GM12864 (cell line): ENCODE results near the gene ASCC2.

Experiments
- DNase-seq: peaks from one replicate; pipeline ENCODE4 v3.0.0-alpha.2; 2011; ENCODE audit warnings: low read depth
- H3K4me3 ChIP-seq: 2 replicates; pipeline ENCODE4 v1.5.1; 2011; ENCODE audit warnings: mild to moderate bottlenecking, low read depth, low read length, control low read depth
- TF ChIP-seq, protein P1 (sequence below): IDR thresholded peaks from 2 replicates; pipeline ENCODE4 v1.5.1; 2011; ENCODE audit warnings: low read depth, mild to moderate bottlenecking, moderate library complexity, low read length, control low read depth, inconsistent platforms; ENCODE audit errors: missing control alignments

The ASCC2 gene

DNA sequence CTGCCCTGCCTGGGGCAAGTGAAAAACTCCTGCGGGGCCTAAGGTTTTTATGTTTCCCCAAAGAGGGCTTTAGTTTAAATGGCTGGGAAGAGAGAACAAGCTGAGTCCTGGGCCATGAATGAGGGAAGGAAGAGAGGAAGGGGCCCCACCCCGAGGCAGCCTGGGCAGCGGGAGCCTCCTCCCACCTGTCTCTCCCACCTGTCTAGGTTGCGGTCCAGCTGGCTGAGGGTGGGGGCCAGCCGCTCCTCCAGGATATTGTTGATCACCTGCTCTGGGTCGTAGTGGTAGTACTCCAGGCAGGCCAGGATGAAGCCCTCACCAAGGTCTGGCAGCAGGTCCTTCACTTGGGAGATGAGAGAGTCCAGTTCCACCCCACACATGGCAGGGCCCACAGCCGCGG, 36.3 kb downstream of the ASCC2 start:
- TF ChIP-seq, protein P1, sequence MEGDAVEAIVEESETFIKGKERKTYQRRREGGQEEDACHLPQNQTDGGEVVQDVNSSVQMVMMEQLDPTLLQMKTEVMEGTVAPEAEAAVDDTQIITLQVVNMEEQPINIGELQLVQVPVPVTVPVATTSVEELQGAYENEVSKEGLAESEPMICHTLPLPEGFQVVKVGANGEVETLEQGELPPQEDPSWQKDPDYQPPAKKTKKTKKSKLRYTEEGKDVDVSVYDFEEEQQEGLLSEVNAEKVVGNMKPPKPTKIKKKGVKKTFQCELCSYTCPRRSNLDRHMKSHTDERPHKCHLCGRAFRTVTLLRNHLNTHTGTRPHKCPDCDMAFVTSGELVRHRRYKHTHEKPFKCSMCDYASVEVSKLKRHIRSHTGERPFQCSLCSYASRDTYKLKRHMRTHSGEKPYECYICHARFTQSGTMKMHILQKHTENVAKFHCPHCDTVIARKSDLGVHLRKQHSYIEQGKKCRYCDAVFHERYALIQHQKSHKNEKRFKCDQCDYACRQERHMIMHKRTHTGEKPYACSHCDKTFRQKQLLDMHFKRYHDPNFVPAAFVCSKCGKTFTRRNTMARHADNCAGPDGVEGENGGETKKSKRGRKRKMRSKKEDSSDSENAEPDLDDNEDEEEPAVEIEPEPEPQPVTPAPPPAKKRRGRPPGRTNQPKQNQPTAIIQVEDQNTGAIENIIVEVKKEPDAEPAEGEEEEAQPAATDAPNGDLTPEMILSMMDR = no peak
- DNase-seq = no peak
- H3K4me3 ChIP-seq = no peak overlapping the region

DNA sequence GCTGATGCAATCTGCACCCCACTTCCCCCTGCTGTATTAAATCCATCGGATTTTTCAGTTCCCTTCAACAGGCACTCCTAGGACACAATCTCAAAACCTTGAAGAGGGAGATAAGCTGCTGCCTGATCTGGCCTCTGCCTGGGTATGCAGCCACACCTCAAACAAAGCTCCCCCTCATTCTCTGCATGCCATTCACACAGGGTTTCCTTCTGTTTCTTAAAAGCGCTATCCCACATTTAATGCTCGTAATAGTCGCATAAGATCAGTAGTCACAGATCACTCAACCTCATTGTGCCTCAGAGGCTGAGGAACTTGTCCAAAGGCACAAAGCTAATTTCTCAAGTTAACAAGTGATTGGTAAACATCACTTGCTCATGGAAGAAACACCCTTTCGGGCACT, 36.9 kb downstream of the ASCC2 start:
- DNase-seq = no peak
- TF ChIP-seq, protein P1 = no peak
- H3K4me3 ChIP-seq = no peak overlapping the region

DNA sequence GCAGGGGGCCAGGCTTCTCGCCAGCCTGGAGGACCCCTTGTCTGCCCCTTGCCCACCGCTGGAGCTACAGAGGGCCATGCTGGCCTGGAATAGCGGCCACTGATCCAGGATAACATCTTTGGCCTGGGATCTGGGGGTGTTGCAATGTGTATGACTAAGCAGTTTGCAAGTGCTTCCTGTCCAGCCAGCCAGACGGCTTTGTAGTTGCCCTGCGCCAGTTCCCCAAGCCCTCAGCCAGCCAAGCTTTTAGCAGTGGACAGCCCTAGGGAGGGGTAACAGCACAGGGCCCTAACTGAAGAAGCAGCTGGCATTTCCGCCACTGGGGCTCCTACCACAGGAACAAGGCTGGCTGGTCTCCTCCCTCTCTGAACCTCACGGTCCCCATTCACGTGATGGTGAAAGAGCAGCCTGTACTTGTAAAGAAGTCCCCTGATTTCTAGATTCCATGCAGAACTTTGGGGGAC, 38.8 kb downstream of the ASCC2 start:
- TF ChIP-seq, protein P1 = no peak
- no peak overlapping the region for H3K4me3 ChIP-seq
- no peak for DNase-seq

DNA sequence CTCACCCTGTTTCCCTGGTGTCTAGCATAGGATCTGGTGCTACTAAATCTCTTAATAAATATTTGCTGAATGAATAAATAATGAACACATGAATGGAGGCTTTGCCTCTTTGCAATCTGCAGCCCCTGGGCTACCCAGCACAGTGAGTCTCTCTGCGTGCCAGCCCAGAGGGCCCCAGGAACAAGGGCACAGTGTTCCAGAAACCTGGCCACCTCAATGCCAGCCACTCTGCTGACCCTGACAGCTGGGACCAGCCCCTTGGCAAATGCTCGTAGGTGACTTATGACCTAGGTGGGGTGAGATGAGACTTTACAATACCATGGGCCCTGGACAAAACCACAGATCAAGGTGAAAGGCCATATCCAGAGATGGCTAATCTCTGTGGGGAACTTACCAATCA, 39.3 kb downstream of the ASCC2 start:
- TF ChIP-seq, protein P1 = no peak
- no peak for DNase-seq
- no peak overlapping the region for H3K4me3 ChIP-seq

DNA sequence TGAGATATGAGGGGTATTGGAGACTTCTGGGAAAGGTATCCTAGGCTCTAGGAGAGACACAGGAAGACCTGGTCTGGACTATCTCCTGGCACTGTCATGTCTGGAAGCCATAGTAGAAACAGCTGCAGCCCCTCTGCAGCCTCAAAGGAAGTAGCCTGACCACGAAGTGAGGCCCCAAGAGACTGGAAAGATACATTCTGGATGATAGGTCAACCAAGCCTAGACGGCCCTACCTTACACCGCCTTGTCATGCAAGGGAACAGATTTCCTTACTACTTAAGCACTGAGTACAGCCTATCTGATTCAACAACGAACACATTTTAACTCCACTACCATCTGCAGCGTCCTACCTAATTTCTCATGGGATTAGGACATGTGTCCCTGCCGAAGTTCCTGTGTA, 39.8 kb downstream of the ASCC2 start:
- DNase-seq = peak; percentile 25
- H3K4me3 ChIP-seq = no peak overlapping the region
- TF ChIP-seq, protein P1 = no peak

DNA sequence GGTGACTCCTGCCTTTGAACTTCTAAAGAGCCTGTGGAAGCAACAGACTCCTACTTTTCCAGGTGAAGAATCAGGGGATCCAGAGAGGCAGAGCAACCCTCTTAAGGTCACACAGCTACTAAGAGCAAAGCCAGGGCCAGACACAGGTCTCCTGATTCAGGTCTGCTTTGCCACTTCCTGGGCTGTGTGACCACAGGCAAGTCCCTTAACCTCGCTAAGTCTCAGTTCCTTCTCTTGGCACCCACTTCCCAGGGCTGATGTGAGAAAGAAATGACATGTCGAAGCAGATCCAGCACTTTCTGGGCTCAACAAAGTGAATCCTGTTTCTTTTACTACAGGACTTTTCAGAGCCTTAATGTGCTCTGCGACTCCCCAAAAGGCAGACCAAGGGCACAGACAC, 40.7 kb downstream of the ASCC2 start:
- TF ChIP-seq, protein P1 = no peak
- DNase-seq = peak; percentile 65
- no peak overlapping the region for H3K4me3 ChIP-seq

DNA sequence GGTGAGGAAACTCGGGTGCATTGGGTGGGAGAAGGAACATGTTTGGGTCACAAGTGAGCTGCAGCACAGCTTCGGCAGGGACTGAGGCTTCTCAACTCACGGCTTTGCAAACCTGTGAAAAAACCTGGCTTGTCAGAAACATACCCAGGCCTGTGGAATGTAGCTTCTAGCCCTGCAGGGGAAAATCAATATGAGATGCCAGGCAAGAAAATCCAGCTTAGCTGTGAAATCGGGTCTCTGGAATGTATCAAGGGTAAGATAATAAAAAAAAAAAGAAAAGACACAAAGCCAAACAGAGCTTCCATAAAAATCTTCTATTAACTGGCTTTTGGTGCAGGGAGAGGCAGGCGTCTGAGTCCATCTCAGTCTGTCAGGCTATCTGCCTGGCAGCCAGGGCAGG, 42.4 kb downstream of the ASCC2 start:
- TF ChIP-seq, protein P1 = no peak

More for the DNA sequence above, 42.4 kb downstream of the ASCC2 start:
- H3K4me3 ChIP-seq = no peak overlapping the region
- DNase-seq = no peak
